ENCODE measurements around the gene VPS4A. TPM values are rescaled to one million over a fixed set of nuclear protein-coding genes. Genes with fewer than 3 reads are reported as not detected.
A peak's percentile ranks its signal among the peaks of the same experiment; 100 is the strongest.

Gene VPS4A
- total RNA-seq, 1 experiment from 2014 or later: 42.2 TPM

- Histone ChIP-seq H3K4me1 (ENCODE audit: control insufficient read depth in 1 of 2, insufficient read depth in 2 of 2, low read length in 2 of 2) (peaks cover 11 to 27% of the 10 kb centered on the region in 2 experiments), H3K27ac (ENCODE audit: low read depth, low read length) (peak overlapping the region; percentile 90), H3K4me3 (replicated peaks in 1 of 2; ENCODE audit: low read depth in 1 of 2, low read length in 2 of 2) (peak overlapping the region; percentile 71 to 94), H3K9me3 (ENCODE audit: control insufficient read depth in 1 of 2, insufficient read depth in 1 of 2, low read depth in 1 of 2, low read length in 2 of 2) (no peaks in the 10 kb centered on the region), H3K79me2 (ENCODE audit: insufficient read depth, low read length) (peaks cover 68% of the 10 kb centered on the region), H3K9ac (ENCODE audit: low read length) (peak overlapping the region; percentile 96), H3K4me2 (ENCODE audit: low read length) (peak overlapping the region; percentile 91), H3K9me2 (ENCODE audit: insufficient read depth) (no peaks in the 10 kb centered on the region), H4K20me1 (ENCODE audit: insufficient read depth) (no peaks in the 10 kb centered on the region; the same call in 1 of the 2 replicates), H2AFZ (ENCODE audit: low read depth, low read length, poor library complexity, severe bottlenecking) (no peak overlapping the region), H3K36me3 (ENCODE audit: control insufficient read depth in 1 of 2, insufficient read depth in 2 of 2, low read length in 2 of 2) (peaks cover 18 to 48% of the 10 kb centered on the region in 2 experiments; a peak in 3 of 4 replicates), H3K27me3 (ENCODE audit: insufficient read depth, low read length) (no peaks in the 10 kb centered on the region)
- ChIA-PET RAD21 (ENCODE audit: low non-redundant PET in 1 of 2, low total read pairs in 2 of 2, uncharacterized antibody in 2 of 2, unreplicated experiment in 2 of 2) (no interaction called here), POLR2A (interaction anchor here (0.6 kb wide), 2 partner anchors 42 to 188 kb away, joined by 3 read pairs; no protein-coding TSS in a partner anchor), CTCF (no interaction called here)
- DNase-seq (ENCODE audit: low read depth, low spot score): no peak
- BruUV-seq (replicated peaks): no TSS peak
- intact Hi-C loops (cut with micrococcal nuclease): no loop called here
- no peak for ATAC-seq
- TF ChIP-seq ELF1 (IDR thresholded peaks at IDR 0.05; ENCODE audit: borderline replicate concordance, low read depth) (no peak), MAX (IDR thresholded peaks at IDR 0.05) (no peak)
Observed at GRCh38 chr16:69338557-69339288, 27.6 kb downstream of the VPS4A start.

- DNase-seq (ENCODE audit: low read depth, low spot score): peak; percentile 97
- Histone ChIP-seq H3K4me2 (ENCODE audit: low read length) (peak within 1 kb of the TSS; percentile 91), H3K9me2 (ENCODE audit: insufficient read depth) (no peaks in the 10 kb centered on the region), H4K20me1 (ENCODE audit: insufficient read depth) (no peaks in the 10 kb centered on the region; the same call in 1 of the 2 replicates), H3K9me3 (ENCODE audit: control insufficient read depth in 1 of 2, insufficient read depth in 1 of 2, low read depth in 1 of 2, low read length in 2 of 2) (no peaks in the 10 kb centered on the region), H2AFZ (ENCODE audit: low read depth, low read length, poor library complexity, severe bottlenecking) (no peak within 1 kb of the TSS), H3K4me1 (ENCODE audit: control insufficient read depth in 1 of 2, insufficient read depth in 2 of 2, low read length in 2 of 2) (peaks cover 11 to 27% of the 10 kb centered on the region in 2 experiments), H3K27ac (ENCODE audit: low read depth, low read length) (peak within 1 kb of the TSS; percentile 90), H3K36me3 (ENCODE audit: control insufficient read depth in 1 of 2, insufficient read depth in 2 of 2, low read length in 2 of 2) (peaks cover 13 to 45% of the 10 kb centered on the region in 2 experiments; a peak in 3 of 4 replicates), H3K4me3 (replicated peaks in 1 of 2; ENCODE audit: low read depth in 1 of 2, low read length in 2 of 2) (peak within 1 kb of the TSS; percentile 71 to 94), H3K27me3 (ENCODE audit: insufficient read depth, low read length) (no peaks in the 10 kb centered on the region), H3K79me2 (ENCODE audit: insufficient read depth, low read length) (peaks cover 69% of the 10 kb centered on the region), H3K9ac (ENCODE audit: low read length) (peak within 1 kb of the TSS; percentile 96)
- ChIA-PET CTCF (no interaction called here), RAD21 (ENCODE audit: low non-redundant PET in 1 of 2, low total read pairs in 2 of 2, uncharacterized antibody in 2 of 2, unreplicated experiment in 2 of 2) (no interaction called here), POLR2A (interaction anchor here (0.6 to 1.3 kb wide), 2 partner anchors 9 to 188 kb away, joined by 3 read pairs; partner anchors contain the start of gene PDF)
- peak; percentile 96 for ATAC-seq
- intact Hi-C loops (cut with micrococcal nuclease): no loop called here
- no TSS peak for BruUV-seq (replicated peaks)
- TF ChIP-seq SRF (IDR thresholded peaks at IDR 0.05; ENCODE audit: low read depth): no peak; the same call in 1 of the 2 replicates
- TF ChIP-seq EZH2 (IDR thresholded peaks at IDR 0.05): no peak
- TF ChIP-seq ZBTB33 (IDR thresholded peaks at IDR 0.05; ENCODE audit: extremely low read depth, insufficient replicate concordance, low read length): peak; percentile 10
- TF ChIP-seq ELF1 (IDR thresholded peaks at IDR 0.05; ENCODE audit: borderline replicate concordance, low read depth): peak; percentile 74
- peak; percentile 83 for TF ChIP-seq POLR2AphosphoS5 (IDR thresholded peaks at IDR 0.05; ENCODE audit: low read depth, low read length)
- TF ChIP-seq CEBPB (IDR thresholded peaks at IDR 0.05; ENCODE audit: low read depth): no peak
- TF ChIP-seq MAX (IDR thresholded peaks at IDR 0.05): peak; percentile 97
- peak; percentile 56; the same call in 1 of the 2 replicates for TF ChIP-seq SP1 (IDR thresholded peaks at IDR 0.05; ENCODE audit: low read depth)
- peak; percentile 61 for TF ChIP-seq POLR2A (IDR thresholded peaks at IDR 0.05; ENCODE audit: borderline replicate concordance, extremely low read depth, insufficient read depth, insufficient read length)
- TF ChIP-seq ZNF274 (IDR thresholded peaks at IDR 0.05; ENCODE audit: low read depth, low read length): no peak
- TF ChIP-seq EGR1 (IDR thresholded peaks at IDR 0.05; ENCODE audit: low read depth): no peak
- TF ChIP-seq YY1 (IDR thresholded peaks at IDR 0.05; ENCODE audit: extremely low read depth, insufficient replicate concordance, low read depth, low read length): peak; percentile 96
Observed at GRCh38 chr16:69339289-69340094, 28.3 kb downstream of the VPS4A start, which contains the start of the genes COG8 and NIP7. Gene COG8, minus strand, starts transcription at chr16:69339564. Its CDS starts 12 bp downstream, at chr16:69339552. Gene NIP7, plus strand, starts transcription at chr16:69339772. Its CDS starts 58 bp downstream, at chr16:69339830.

All from HCT116 (cell line).